Measurements from ENCODE around the gene CHD9NB. TPM values are rescaled to one million over a fixed set of nuclear protein-coding genes. Genes with fewer than 3 reads are reported as not detected.

Gene CHD9NB
- 0.65 TPM for polyA plus RNA-seq (2013, experiment 1 of 2)
- 0.84 TPM for polyA plus RNA-seq (2013, experiment 2 of 2)

- Histone ChIP-seq H3K36me3 (ENCODE audit: control insufficient read depth, insufficient read depth, low read length) (no peaks in the 10 kb centered on the region), H3K4me2 (ENCODE audit: low read length) (no peak within 1 kb of the TSS), H3K27me3 (ENCODE audit: insufficient read depth, low read length, poor library complexity) (no peaks in the 10 kb centered on the region), H3K27ac (ENCODE audit: low read depth, low read length) (no peak within 1 kb of the TSS), H2AK5ac (ENCODE audit: low read length) (no peak within 1 kb of the TSS), H2BK5ac (ENCODE audit: low read length) (no peak within 1 kb of the TSS), H2BK15ac (replicated peaks; ENCODE audit: low read depth) (no peak within 1 kb of the TSS), H3K23ac (ENCODE audit: low read length) (no peak within 1 kb of the TSS), H3K56ac (ENCODE audit: low read length) (peak within 1 kb of the TSS; percentile 60), H3K18ac (ENCODE audit: low read length) (no peak within 1 kb of the TSS), H4K5ac (ENCODE audit: low read length) (no peak within 1 kb of the TSS), H4K8ac (ENCODE audit: low read depth, low read length) (no peak within 1 kb of the TSS), H3K4me3 (ENCODE audit: low read length) (no peak within 1 kb of the TSS), H3K79me1 (ENCODE audit: low read length) (peaks cover 2% of the 10 kb centered on the region), H3K9ac (ENCODE audit: low read length) (no peak within 1 kb of the TSS), H3K79me2 (ENCODE audit: control insufficient read depth, insufficient read depth, low read length) (peaks cover 1% of the 10 kb centered on the region), H3K4ac (ENCODE audit: low read depth, low read length) (no peak within 1 kb of the TSS), H2BK120ac (ENCODE audit: low read depth, low read length) (no peak within 1 kb of the TSS), H3K4me1 (ENCODE audit: control insufficient read depth, low read depth, low read length) (peaks cover 2% of the 10 kb centered on the region)
- no CpG with 5 or more reads among the region's 2 CpGs for WGBS (ENCODE audit: extremely low coverage, insufficient coverage, low lambda C conversion rate)
- DNase-seq: peak; percentile 49
Observed at GRCh38 chr16:53052519-53053501, at the start of gene CHD9NB. Gene CHD9NB, minus strand, starts transcription at chr16:53052897. Its CDS starts 8,739 bp downstream, at chr16:53044158.

DNA sequence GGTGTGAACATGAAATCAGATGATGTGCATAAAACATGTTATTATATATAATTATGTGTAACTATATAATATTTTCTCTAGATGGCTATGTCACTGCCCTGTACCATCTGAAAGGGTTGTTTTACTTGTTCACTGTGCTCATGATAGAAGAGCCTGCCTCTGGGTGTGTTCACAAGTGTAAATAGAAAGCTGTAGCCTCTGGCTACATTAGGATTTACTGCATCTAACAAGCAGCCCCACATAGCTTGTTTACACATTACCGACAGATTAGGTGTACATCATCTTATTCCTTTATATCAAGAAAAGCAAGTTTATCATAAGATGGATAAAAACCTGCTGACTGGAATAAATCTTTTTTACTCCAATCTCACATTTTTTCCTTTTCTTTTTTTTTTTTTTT lies 48.2 kb upstream of the CHD9NB start:
- Histone ChIP-seq H3K23ac (ENCODE audit: low read length) (no peak overlapping the region), H4K8ac (ENCODE audit: low read depth, low read length) (no peak overlapping the region), H2BK5ac (ENCODE audit: low read length) (no peak overlapping the region), H3K9ac (ENCODE audit: low read length) (no peak overlapping the region), H3K4me1 (ENCODE audit: control insufficient read depth, low read depth, low read length) (peaks cover 5% of the 10 kb centered on the region), H2BK15ac (replicated peaks; ENCODE audit: low read depth) (no peak overlapping the region), H3K27me3 (ENCODE audit: insufficient read depth, low read length, poor library complexity) (no peaks in the 10 kb centered on the region), H2BK120ac (ENCODE audit: low read depth, low read length) (no peak overlapping the region), H3K27ac (ENCODE audit: low read depth, low read length) (no peak overlapping the region), H3K79me1 (ENCODE audit: low read length) (no peaks in the 10 kb centered on the region), H3K4ac (ENCODE audit: low read depth, low read length) (no peak overlapping the region), H3K4me2 (ENCODE audit: low read length) (no peak overlapping the region), H3K4me3 (ENCODE audit: low read length) (no peak overlapping the region), H3K79me2 (ENCODE audit: control insufficient read depth, insufficient read depth, low read length) (no peaks in the 10 kb centered on the region), H3K18ac (ENCODE audit: low read length) (no peak overlapping the region), H4K5ac (ENCODE audit: low read length) (no peak overlapping the region), H3K36me3 (ENCODE audit: control insufficient read depth, insufficient read depth, low read length) (no peaks in the 10 kb centered on the region), H3K56ac (ENCODE audit: low read length) (no peak overlapping the region), H2AK5ac (ENCODE audit: low read length) (no peak overlapping the region)
- no CpG with 5 or more reads among the region's 1 CpG for WGBS (ENCODE audit: extremely low coverage, insufficient coverage, low lambda C conversion rate)
- DNase-seq: no peak

DNA sequence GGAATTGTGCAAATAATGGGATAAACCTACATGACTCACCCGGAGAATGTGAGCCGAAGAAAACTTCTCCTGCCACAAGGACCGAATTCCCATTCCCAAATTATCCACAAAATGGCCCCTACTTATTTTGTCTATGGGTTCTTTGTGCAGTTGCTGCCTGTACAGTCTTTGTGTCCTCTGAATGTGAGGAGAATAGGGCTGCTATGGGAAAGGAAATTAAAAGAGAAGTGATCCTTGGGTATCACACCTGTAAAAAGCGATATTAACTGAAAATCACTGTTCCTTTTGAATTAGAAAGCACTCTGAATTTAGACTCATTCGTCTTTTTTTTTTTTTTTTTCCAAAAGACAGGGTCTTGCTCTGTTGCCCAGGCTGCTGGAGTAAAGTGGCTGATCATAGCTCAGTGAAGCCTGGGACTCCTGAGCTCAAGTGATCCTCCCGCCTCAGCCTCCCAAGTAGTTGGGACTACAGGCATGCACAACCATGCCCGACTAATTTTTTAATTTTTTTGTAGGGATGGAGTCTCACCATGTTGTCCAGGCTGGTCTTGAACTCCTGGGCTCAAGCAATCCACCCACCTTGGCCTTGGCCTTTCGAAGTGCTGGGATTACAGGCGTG lies 47.5 kb upstream of the CHD9NB start:
- H4K5ac ChIP-seq (ENCODE audit: low read length): no peak overlapping the region
- peak overlapping the region; percentile 61 for H3K56ac ChIP-seq (ENCODE audit: low read length)
- no peak overlapping the region for H4K8ac ChIP-seq (ENCODE audit: low read depth, low read length)
- peaks cover 5% of the 10 kb centered on the region for H3K4me1 ChIP-seq (ENCODE audit: control insufficient read depth, low read depth, low read length)
- peak overlapping the region; percentile 79 for H3K4me2 ChIP-seq (ENCODE audit: low read length)
- H2AK5ac ChIP-seq (ENCODE audit: low read length): no peak overlapping the region
- H2BK5ac ChIP-seq (ENCODE audit: low read length): no peak overlapping the region
- no peaks in the 10 kb centered on the region for H3K27me3 ChIP-seq (ENCODE audit: insufficient read depth, low read length, poor library complexity)
- peak overlapping the region; percentile 31 for H3K18ac ChIP-seq (ENCODE audit: low read length)
- no peak overlapping the region for H3K4me3 ChIP-seq (ENCODE audit: low read length)
- no peaks in the 10 kb centered on the region for H3K79me1 ChIP-seq (ENCODE audit: low read length)
- H3K4ac ChIP-seq (ENCODE audit: low read depth, low read length): peak overlapping the region; percentile 73
- no peaks in the 10 kb centered on the region for H3K79me2 ChIP-seq (ENCODE audit: control insufficient read depth, insufficient read depth, low read length)
- no peak for DNase-seq
- peak overlapping the region; percentile 6 for H3K23ac ChIP-seq (ENCODE audit: low read length)
- no CpG with 5 or more reads among the region's 9 CpGs for WGBS (ENCODE audit: extremely low coverage, insufficient coverage, low lambda C conversion rate)
- H2BK120ac ChIP-seq (ENCODE audit: low read depth, low read length): no peak overlapping the region
- H3K36me3 ChIP-seq (ENCODE audit: control insufficient read depth, insufficient read depth, low read length): no peaks in the 10 kb centered on the region
- H3K9ac ChIP-seq (ENCODE audit: low read length): peak overlapping the region; percentile 54
- H3K27ac ChIP-seq (ENCODE audit: low read depth, low read length): peak overlapping the region; percentile 95
- H2BK15ac ChIP-seq (replicated peaks; ENCODE audit: low read depth): no peak overlapping the region

- H3K27ac ChIP-seq (ENCODE audit: low read depth, low read length): peak overlapping the region; percentile 95
- H3K4ac ChIP-seq (ENCODE audit: low read depth, low read length): peak overlapping the region; percentile 49
- peak overlapping the region; percentile 54 for H3K9ac ChIP-seq (ENCODE audit: low read length)
- H3K79me1 ChIP-seq (ENCODE audit: low read length): no peaks in the 10 kb centered on the region
- H4K5ac ChIP-seq (ENCODE audit: low read length): no peak overlapping the region
- peaks cover 5% of the 10 kb centered on the region for H3K4me1 ChIP-seq (ENCODE audit: control insufficient read depth, low read depth, low read length)
- peak overlapping the region; percentile 6 for H3K23ac ChIP-seq (ENCODE audit: low read length)
- H2BK15ac ChIP-seq (replicated peaks; ENCODE audit: low read depth): no peak overlapping the region
- peak overlapping the region; percentile 22 for H2BK120ac ChIP-seq (ENCODE audit: low read depth, low read length)
- H4K8ac ChIP-seq (ENCODE audit: low read depth, low read length): no peak overlapping the region
- H2BK5ac ChIP-seq (ENCODE audit: low read length): peak overlapping the region; percentile 54
- peak overlapping the region; percentile 27 for H3K4me3 ChIP-seq (ENCODE audit: low read length)
- peak; percentile 98 for DNase-seq
- no CpG with 5 or more reads among the region's 26 CpGs for WGBS (ENCODE audit: extremely low coverage, insufficient coverage, low lambda C conversion rate)
- peak overlapping the region; percentile 72 for H3K18ac ChIP-seq (ENCODE audit: low read length)
- no peaks in the 10 kb centered on the region for H3K79me2 ChIP-seq (ENCODE audit: control insufficient read depth, insufficient read depth, low read length)
- H3K4me2 ChIP-seq (ENCODE audit: low read length): peak overlapping the region; percentile 79
- H3K56ac ChIP-seq (ENCODE audit: low read length): peak overlapping the region; percentile 61
- no peak overlapping the region for H2AK5ac ChIP-seq (ENCODE audit: low read length)
- no peaks in the 10 kb centered on the region for H3K27me3 ChIP-seq (ENCODE audit: insufficient read depth, low read length, poor library complexity)
- H3K36me3 ChIP-seq (ENCODE audit: control insufficient read depth, insufficient read depth, low read length): no peaks in the 10 kb centered on the region
Observed at GRCh38 chr16:53099318-53100130, 46.8 kb upstream of the CHD9NB start.

DNA sequence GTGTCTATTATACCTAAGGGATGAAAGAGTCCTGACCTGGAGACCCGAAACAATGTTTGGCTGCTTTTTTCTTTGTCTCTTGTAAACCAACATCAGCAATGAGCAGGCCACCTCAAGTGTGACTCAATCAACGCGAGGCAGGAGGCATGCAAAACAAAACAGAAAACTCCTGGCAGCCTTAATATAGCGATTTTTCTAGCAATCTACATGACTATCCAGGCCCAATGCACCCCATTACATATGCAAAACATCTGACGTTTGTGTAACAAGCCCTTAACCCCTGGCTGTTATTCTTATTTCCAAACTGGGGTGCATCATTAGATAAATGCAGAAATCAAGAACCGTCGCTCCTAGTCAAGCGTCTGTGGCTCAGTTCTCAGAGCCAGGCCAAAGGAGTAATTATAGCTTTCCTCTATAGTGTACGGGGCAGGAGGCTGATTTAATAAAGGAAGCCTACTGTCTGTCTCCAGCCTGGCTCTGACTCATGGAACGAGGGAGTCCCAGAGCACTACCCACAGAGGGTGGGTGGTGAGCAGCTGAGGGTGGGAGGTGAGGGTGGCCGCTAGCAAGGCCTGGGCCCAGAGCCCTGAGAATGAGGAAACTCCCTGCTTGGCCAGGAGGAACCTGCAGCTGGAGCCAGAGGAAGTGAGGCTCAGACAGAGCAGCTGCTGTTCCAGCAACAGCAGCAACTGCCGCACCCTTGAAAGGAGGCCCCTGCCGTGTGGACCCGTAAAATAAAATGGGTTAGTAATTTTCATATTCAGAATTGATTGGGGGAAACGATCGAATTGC lies 46.0 kb upstream of the CHD9NB start:
- Histone ChIP-seq H3K56ac (ENCODE audit: low read length) (peak overlapping the region; percentile 51), H3K18ac (ENCODE audit: low read length) (peak overlapping the region; percentile 72), H3K27me3 (ENCODE audit: insufficient read depth, low read length, poor library complexity) (no peaks in the 10 kb centered on the region), H3K23ac (ENCODE audit: low read length) (no peak overlapping the region), H3K36me3 (ENCODE audit: control insufficient read depth, insufficient read depth, low read length) (no peaks in the 10 kb centered on the region), H4K5ac (ENCODE audit: low read length) (no peak overlapping the region), H3K4me2 (ENCODE audit: low read length) (peak overlapping the region; percentile 29), H2AK5ac (ENCODE audit: low read length) (no peak overlapping the region), H2BK120ac (ENCODE audit: low read depth, low read length) (peak overlapping the region; percentile 22), H3K79me1 (ENCODE audit: low read length) (no peaks in the 10 kb centered on the region), H2BK5ac (ENCODE audit: low read length) (peak overlapping the region; percentile 12), H3K79me2 (ENCODE audit: control insufficient read depth, insufficient read depth, low read length) (no peaks in the 10 kb centered on the region), H3K4me1 (ENCODE audit: control insufficient read depth, low read depth, low read length) (peaks cover 5% of the 10 kb centered on the region), H3K9ac (ENCODE audit: low read length) (peak overlapping the region; percentile 7), H3K4ac (ENCODE audit: low read depth, low read length) (peak overlapping the region; percentile 49), H2BK15ac (replicated peaks; ENCODE audit: low read depth) (no peak overlapping the region), H3K27ac (ENCODE audit: low read depth, low read length) (peak overlapping the region; percentile 95), H4K8ac (ENCODE audit: low read depth, low read length) (no peak overlapping the region), H3K4me3 (ENCODE audit: low read length) (no peak overlapping the region)
- no CpG with 5 or more reads among the region's 16 CpGs for WGBS (ENCODE audit: extremely low coverage, insufficient coverage, low lambda C conversion rate)
- peak; percentile 75 for DNase-seq

Measured in mesendoderm (in vitro differentiated cells).